Panc1 (cell line): ENCODE measurements around the gene FCHSD2. TPM values are rescaled to one million over a fixed set of nuclear protein-coding genes. Genes with fewer than 3 reads are reported as not detected.

Experiments used
- ATAC-seq: fragments of 200-7000 bp; cut with Tn5 transposase; 2 replicates; pipeline ENCODE4 v1.9.1; 2020; ENCODE audit warnings: mild to moderate bottlenecking, moderate library complexity
- BruUV-seq: library from RNA; stranded (reverse); fragments of 400-500 nt; replicated peaks from 2 replicates; lab custom pipeline; 2021; lab: Mats Ljungman, UMichigan
- CTCF ChIA-PET: fragments of 300-600 bp; sonication (Branson Sonifier 250); formaldehyde crosslinking; loops from one replicate; lab custom pipeline; 2022; ENCODE audit warnings: antibody characterized with exemption; lab: Charles Lee
- POLR2A ChIA-PET: fragments of 300-600 bp; sonication (Branson Sonifier 250); formaldehyde crosslinking; loops from one replicate; lab custom pipeline; 2022; ENCODE audit warnings: antibody characterized with exemption; lab: Charles Lee
- DNase-seq: peaks from one replicate; pipeline ENCODE4 v3.0.0-alpha.2; 2010; ENCODE audit warnings: low read depth, low spot score
- H3K27ac ChIP-seq: 2 replicates; pipeline ENCODE4 v1.5.1; 2011; ENCODE audit warnings: mild to moderate bottlenecking, low read length, inconsistent platforms
- H3K27me3 ChIP-seq: fragments of 200-500 bp; sonication (Bioruptor generic); 2 replicates; pipeline ENCODE4 v1.6.0; 2014; ENCODE audit warnings: low read length, inconsistent platforms; ENCODE audit not compliant: control insufficient read depth, insufficient read depth
- H3K36me3 ChIP-seq: fragments of 200-500 bp; sonication (Bioruptor generic); 2 replicates; pipeline ENCODE4 v1.5.1; 2014; ENCODE audit warnings: inconsistent platforms, mild to moderate bottlenecking, low read length, moderate library complexity; ENCODE audit not compliant: control insufficient read depth, insufficient read depth
- H3K4me1 ChIP-seq: 2 replicates; pipeline ENCODE4 v1.5.1; 2011; ENCODE audit warnings: inconsistent platforms, mild to moderate bottlenecking, low read length, moderate library complexity; ENCODE audit not compliant: control insufficient read depth, insufficient read depth
- H3K4me3 ChIP-seq, 2 experiments: 2 replicates each; pipeline ENCODE4 v1.5.1; 2011 to 2012; ENCODE audit warnings: low read depth in 2 of 2, low read length in 2 of 2, mild to moderate bottlenecking in 2 of 2, inconsistent platforms in 1 of 2, moderate library complexity in 1 of 2
- H3K9me3 ChIP-seq: fragments of 200-500 bp; sonication (Bioruptor generic); 2 replicates; pipeline ENCODE4 v1.5.1; 2014; ENCODE audit warnings: low read depth, mild to moderate bottlenecking, inconsistent platforms, low read length, moderate library complexity; ENCODE audit not compliant: control insufficient read depth, insufficient read depth
- POLR2AphosphoS5 ChIP-seq: IDR thresholded peaks from 2 replicates; pipeline ENCODE4 v1.6.1; 2012; ENCODE audit warnings: mild to moderate bottlenecking, low read depth, low read length, moderate library complexity
- SIN3A ChIP-seq: IDR thresholded peaks from 2 replicates; pipeline ENCODE4 v1.6.1; 2012; ENCODE audit warnings: low read depth, mild to moderate bottlenecking, low read length, moderate library complexity, borderline replicate concordance; ENCODE audit not compliant: insufficient read depth
- TCF7L2 ChIP-seq: IDR thresholded peaks from 2 replicates; pipeline ENCODE4 v1.6.1; 2011; ENCODE audit warnings: mild to moderate bottlenecking, low read depth, low read length, inconsistent platforms
- in situ Hi-C: cut with HindIII; loops from 2 replicates; pipeline ENCODE4 v1.10.0; 2016; ENCODE audit warnings: low sequenced_read_pairs, low pct_unique_long_range_greater_than_20kb
- intact Hi-C: fragments of 100-400 bp; cut with micrococcal nuclease; formaldehyde crosslinking; loops from one replicate; pipeline ENCODE4 v1.10.0; 2022; ENCODE audit not compliant: unreplicated experiment
- total RNA-seq: library from RNA; stranded (reverse); gene quantifications from one replicate; pipeline ENCODE4 v1.2.1, GENCODE V29; 2021; ENCODE audit not compliant: unreplicated experiment
- TF ChIP-seq, protein P1 (sequence below): fragments of 450-650 bp; IDR thresholded peaks from 2 replicates; pipeline ENCODE4 v1.5.1; 2017; ENCODE audit warnings: mild to moderate bottlenecking
- TF ChIP-seq, protein P2 (sequence below), 2 experiments: IDR thresholded peaks; 2 replicates each; pipeline ENCODE4 v1.6.1; 2011 to 2012; ENCODE audit warnings: low read depth in 2 of 2, control low read depth in 1 of 2, low read length in 1 of 2, mild to moderate bottlenecking in 1 of 2, moderate library complexity in 1 of 2; ENCODE audit not compliant: insufficient read depth in 1 of 2

FCHSD2 gene
- total RNA-seq, 1 experiment from 2014 or later, result 31.8 TPM

DNA sequence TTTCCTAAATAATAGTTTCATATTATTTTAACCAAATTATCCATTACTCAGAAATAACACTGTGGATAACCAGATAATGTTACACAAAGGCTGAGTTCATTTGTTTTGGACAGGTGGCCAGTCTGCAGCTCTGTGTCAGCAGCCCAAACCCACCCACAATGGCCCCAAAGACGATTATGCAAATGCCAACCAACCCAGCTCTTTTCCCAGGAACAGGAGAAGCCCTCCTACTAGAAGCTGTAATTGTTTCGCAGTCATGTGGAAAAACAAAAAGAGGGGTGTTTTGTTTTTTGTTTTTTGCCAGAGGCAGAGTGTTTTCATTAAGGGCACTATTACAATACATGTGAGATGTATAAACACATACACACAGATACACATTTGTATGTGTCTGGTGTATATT lies 102.1 kb downstream of the FCHSD2 start:
- intact Hi-C loops (no loop called here), in situ Hi-C loops (no loop called here)
- BruUV-seq, result no TSS peak
- H3K4me1 ChIP-seq, result no peaks in the 10 kb centered on the region
- ChIA-PET CTCF (no interaction called here), POLR2A (no interaction called here)
- ATAC-seq, result no peak
- no peak overlapping the region for H3K27ac ChIP-seq
- DNase-seq, result no peak
- H3K4me3 ChIP-seq, result no peak overlapping the region
- no peaks in the 10 kb centered on the region for H3K27me3 ChIP-seq
- H3K9me3 ChIP-seq, result no peaks in the 10 kb centered on the region
- no peak for TF ChIP-seq SIN3A
- no peaks in the 10 kb centered on the region for H3K36me3 ChIP-seq

DNA sequence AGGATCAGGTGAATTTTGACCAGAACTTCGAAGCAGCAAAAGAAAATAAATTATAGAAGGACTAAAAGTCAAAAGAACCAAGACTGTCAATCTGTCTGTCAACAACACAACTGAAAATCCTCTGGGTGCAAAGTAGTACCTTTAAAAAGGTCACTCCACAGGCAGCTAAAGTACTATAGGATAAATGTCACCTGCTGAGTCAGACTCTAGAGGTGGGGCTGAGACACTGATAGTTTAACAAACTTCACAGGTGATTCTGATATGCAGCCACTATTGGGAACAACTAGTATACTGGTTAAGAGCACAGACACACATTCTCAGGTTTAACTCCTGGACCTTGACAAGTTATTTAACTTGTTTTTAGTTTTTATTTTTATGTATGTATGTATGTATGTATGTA lies 107.3 kb downstream of the FCHSD2 start:
- Histone ChIP-seq H3K9me3 (no peaks in the 10 kb centered on the region), H3K4me3 (no peak overlapping the region), H3K36me3 (no peaks in the 10 kb centered on the region), H3K27ac (no peak overlapping the region), H3K4me1 (no peaks in the 10 kb centered on the region), H3K27me3 (no peaks in the 10 kb centered on the region)
- ChIA-PET CTCF (no interaction called here), POLR2A (interaction anchor here (0.8 kb wide), 1 partner anchor 259 kb away, joined by 11 read pairs; no protein-coding TSS in a partner anchor)
- DNase-seq (no peak), ATAC-seq (no peak)
- intact Hi-C loops, result no loop called here
- in situ Hi-C loops, result no loop called here
- TF ChIP-seq, protein P1, sequence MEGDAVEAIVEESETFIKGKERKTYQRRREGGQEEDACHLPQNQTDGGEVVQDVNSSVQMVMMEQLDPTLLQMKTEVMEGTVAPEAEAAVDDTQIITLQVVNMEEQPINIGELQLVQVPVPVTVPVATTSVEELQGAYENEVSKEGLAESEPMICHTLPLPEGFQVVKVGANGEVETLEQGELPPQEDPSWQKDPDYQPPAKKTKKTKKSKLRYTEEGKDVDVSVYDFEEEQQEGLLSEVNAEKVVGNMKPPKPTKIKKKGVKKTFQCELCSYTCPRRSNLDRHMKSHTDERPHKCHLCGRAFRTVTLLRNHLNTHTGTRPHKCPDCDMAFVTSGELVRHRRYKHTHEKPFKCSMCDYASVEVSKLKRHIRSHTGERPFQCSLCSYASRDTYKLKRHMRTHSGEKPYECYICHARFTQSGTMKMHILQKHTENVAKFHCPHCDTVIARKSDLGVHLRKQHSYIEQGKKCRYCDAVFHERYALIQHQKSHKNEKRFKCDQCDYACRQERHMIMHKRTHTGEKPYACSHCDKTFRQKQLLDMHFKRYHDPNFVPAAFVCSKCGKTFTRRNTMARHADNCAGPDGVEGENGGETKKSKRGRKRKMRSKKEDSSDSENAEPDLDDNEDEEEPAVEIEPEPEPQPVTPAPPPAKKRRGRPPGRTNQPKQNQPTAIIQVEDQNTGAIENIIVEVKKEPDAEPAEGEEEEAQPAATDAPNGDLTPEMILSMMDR, result no peak
- TF ChIP-seq, protein P2, sequence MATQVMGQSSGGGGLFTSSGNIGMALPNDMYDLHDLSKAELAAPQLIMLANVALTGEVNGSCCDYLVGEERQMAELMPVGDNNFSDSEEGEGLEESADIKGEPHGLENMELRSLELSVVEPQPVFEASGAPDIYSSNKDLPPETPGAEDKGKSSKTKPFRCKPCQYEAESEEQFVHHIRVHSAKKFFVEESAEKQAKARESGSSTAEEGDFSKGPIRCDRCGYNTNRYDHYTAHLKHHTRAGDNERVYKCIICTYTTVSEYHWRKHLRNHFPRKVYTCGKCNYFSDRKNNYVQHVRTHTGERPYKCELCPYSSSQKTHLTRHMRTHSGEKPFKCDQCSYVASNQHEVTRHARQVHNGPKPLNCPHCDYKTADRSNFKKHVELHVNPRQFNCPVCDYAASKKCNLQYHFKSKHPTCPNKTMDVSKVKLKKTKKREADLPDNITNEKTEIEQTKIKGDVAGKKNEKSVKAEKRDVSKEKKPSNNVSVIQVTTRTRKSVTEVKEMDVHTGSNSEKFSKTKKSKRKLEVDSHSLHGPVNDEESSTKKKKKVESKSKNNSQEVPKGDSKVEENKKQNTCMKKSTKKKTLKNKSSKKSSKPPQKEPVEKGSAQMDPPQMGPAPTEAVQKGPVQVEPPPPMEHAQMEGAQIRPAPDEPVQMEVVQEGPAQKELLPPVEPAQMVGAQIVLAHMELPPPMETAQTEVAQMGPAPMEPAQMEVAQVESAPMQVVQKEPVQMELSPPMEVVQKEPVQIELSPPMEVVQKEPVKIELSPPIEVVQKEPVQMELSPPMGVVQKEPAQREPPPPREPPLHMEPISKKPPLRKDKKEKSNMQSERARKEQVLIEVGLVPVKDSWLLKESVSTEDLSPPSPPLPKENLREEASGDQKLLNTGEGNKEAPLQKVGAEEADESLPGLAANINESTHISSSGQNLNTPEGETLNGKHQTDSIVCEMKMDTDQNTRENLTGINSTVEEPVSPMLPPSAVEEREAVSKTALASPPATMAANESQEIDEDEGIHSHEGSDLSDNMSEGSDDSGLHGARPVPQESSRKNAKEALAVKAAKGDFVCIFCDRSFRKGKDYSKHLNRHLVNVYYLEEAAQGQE (IDR thresholded peaks at IDR 0.05; ENCODE audit: insufficient read depth in 1 of 2, low read depth in 2 of 2, low read length in 1 of 2), result no peak
- TF ChIP-seq TCF7L2 (no peak), SIN3A (no peak), POLR2AphosphoS5 (no peak)
- no TSS peak for BruUV-seq

DNA sequence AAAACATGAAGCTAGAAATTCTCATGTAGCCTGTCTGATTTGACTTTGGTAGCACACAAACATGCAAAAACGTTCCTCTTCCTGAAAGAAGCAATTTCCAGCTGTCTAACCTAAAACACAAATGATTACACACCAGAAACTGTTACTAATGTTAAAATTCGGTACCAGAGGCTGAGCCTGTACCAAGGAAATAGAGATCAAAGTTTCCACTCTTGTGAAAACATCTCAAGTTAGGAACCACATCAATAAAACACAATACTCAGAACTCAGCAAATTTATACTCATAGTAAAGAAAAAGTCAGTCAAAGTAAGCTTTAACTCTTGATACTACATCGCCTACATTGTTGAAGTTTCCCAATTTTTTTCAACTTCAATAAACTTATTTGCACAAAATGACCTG lies 107.8 kb downstream of the FCHSD2 start:
- Histone ChIP-seq H3K9me3 (no peaks in the 10 kb centered on the region; the same call in 1 of the 2 replicates), H3K27me3 (no peaks in the 10 kb centered on the region), H3K27ac (no peak overlapping the region), H3K4me1 (no peaks in the 10 kb centered on the region), H3K4me3 (no peak overlapping the region), H3K36me3 (no peaks in the 10 kb centered on the region)
- intact Hi-C loops, result no loop called here
- ATAC-seq (no peak), DNase-seq (no peak)
- no TSS peak for BruUV-seq
- in situ Hi-C loops, result no loop called here
- no peak for TF ChIP-seq SIN3A
- TF ChIP-seq POLR2AphosphoS5, result no peak
- TF ChIP-seq, protein P1, result no peak
- no peak for TF ChIP-seq TCF7L2
- TF ChIP-seq, protein P2 (IDR thresholded peaks at IDR 0.05; ENCODE audit: insufficient read depth in 1 of 2, low read depth in 2 of 2, low read length in 1 of 2), result no peak
- ChIA-PET POLR2A (interaction anchor here (0.8 kb wide), 1 partner anchor 259 kb away, joined by 11 read pairs; no protein-coding TSS in a partner anchor), CTCF (no interaction called here)
